Measurements from ENCODE around the gene SPAG6.
"Not testable (repeated sequence)": the region's sequence is repeated elsewhere in the genome, so short reads cannot be mapped to it uniquely, and the experiment has no call there.

SPAG6 gene

GRCh38 chr10:22343731-22344130, 1.6 kb upstream of the SPAG6 start:
- DNase-seq, result no peak

- DNase-seq, result no peak
Measured at GRCh38 chr10:22344249-22344648, 1.0 kb upstream of the SPAG6 start.

DNA sequence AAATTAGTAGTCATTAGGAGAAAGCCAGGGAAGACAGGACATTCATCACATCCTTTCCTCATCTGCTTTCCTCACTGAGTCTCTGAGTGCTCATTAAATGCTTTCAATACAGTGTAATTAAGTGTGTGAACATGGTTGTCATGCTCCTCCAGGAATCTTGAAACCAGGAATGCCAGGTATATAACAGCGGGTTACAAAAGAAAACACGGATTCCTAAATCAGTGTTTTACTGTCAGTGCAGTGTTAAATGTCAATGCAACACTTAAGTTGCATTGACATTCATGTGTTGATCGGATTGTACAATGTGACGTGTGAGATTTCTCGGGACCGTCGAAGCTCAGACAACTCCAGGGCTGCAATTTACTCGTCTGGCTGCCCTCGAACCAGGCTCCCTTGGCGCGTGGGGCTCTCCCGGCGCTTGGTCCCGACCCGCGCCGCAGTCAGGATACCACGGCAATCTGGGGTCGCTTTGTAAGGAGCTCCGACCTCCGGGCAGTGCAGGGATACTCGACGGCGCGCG, 455 bp upstream of the SPAG6 start:
- DNase-seq, result no peak

DNA sequence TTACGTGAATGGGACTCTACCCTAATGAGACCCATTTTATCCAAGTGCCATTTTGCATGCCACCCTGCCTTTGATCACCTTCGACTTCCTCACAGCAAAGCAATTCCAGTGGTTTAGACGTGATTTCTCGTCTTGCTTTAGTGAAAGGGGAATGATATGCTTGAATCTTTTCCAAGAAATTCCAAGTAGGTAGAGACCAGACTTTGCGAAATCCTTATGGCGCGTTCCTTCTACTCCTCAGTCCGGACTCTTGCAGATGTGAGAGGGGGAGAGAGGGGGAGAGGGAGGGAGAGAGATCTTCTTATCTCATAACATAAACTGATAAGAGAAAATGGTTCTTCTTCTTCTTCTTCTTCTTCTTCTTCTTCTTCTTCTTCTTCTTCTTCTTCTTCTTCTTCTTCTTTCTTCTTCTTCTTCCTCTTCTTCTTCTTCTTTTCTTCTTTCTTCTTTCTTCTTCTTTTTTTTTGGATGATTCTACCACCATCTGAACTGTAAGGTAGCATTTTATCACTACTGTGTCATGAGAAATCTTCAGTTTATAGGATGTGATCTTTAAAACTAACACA, 883 bp downstream of the SPAG6 start:
- DNase-seq, result no peak

GRCh38 chr10:22349755-22350154, 4.5 kb downstream of the SPAG6 start:
- no peak for DNase-seq

DNA sequence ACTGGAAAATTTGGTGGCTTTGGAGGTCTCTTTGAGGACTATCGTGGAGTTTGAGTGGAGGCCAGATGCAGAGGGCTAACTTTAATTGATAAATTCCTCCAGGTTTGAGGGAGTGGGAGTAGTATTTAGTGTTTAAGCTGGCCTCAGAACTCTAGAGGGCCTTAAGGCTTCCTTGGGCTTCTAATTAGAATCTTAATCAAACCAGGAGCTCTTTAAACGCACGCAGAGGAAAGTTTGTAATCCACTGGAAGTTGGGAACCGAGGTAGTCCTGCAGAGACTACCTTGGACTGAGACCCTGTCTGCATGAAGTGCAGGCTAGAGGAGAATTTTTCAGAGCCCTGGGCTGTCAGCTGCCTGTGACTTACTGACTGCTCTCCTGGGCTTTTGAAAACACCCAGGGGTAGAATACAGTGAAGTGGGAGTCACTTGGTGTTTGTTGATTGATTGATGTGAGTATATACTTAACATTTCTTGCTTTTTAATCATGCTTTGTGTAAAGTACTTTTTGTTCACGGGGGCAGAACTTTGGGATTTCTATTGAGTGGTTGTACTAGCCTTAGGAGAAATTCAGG, 5.9 kb downstream of the SPAG6 start:
- no peak for DNase-seq

DNA sequence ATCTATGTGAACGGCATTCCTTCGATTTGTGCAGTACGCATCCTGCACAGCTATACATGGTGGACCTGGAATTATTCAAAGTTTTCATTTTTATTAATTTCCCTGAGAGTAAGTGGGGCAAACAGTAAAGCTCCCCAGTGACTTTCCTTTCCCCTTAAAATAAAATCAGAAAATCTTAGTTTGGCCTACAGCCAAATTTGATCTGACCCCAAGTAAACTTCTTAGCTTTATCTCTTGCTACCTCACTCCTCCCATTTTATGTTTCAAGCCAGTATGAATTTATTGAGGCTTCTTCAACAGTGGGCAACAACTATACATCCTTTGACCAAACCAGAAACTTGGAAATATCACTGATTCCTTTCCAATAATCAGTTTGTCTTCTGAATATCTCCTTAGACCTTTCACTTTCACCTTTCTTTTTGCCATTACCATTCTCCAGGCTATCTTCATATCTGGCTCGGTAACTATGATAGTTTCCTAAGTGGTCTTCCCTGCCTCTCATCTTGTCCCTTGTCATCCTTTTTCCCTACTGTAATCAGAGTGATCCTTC, 11.1 kb downstream of the SPAG6 start:
- peak; percentile 45 for DNase-seq

- DNase-seq, result not testable (repeated sequence)
Measured at GRCh38 chr10:22357770-22358169, 12.5 kb downstream of the SPAG6 start.

- no peak for DNase-seq
Measured at GRCh38 chr10:22363305-22363704, 18.0 kb downstream of the SPAG6 start.

DNA sequence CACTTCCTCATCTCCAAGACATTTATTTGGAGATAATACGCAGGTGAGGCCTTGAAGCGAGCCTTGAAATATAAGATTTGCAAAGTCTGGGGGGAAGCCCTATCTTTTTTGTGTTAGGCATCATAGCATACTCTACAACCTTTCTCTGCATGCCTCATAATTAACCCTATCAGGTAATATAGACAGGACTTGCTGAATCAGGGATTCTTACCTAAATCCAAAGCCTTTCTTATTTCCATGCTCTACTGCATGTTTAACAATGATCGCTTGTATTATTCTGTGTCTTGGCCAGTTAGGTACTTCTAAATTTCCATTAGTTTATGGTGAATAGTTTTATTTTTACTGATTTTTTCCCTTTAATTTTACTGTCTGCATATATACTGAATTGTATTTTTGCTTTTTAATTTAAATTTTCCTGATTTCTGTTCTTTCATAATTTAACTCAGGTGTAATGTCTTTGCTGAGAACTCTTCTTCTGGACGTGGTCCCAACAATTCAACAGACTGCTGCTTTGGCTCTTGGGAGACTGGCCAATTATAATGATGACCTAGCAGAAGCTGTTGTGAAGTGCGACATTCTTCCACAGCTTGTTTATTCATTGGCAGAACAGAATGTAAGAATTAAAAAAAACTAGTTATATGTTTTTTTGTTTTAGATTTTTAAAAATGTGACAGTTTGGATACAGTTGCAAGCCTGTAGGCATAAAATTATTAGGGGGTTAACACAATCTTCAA, 19.3 kb downstream of the SPAG6 start:
- no peak for DNase-seq

GRCh38 chr10:22365233-22365632, 19.9 kb downstream of the SPAG6 start:
- DNase-seq, result peak; percentile 69

GRCh38 chr10:22365644-22366434, 20.5 kb downstream of the SPAG6 start:
- no peak for DNase-seq

DNA sequence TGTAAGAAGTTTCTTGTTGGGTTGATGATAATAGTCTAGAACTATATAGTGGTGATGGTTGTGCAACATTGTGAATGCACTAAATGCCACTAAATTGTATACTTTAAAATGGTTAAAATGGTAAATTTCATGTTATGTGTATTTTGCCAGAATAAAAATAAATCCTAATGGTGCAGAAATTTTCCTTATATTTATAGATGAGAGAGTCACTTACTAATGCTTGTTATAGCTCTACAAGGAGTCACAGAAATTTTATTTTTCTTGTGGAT, 21.1 kb downstream of the SPAG6 start:
- no peak for DNase-seq

- DNase-seq, result peak; percentile 55
Measured at GRCh38 chr10:22366771-22367170, 21.5 kb downstream of the SPAG6 start.

DNA sequence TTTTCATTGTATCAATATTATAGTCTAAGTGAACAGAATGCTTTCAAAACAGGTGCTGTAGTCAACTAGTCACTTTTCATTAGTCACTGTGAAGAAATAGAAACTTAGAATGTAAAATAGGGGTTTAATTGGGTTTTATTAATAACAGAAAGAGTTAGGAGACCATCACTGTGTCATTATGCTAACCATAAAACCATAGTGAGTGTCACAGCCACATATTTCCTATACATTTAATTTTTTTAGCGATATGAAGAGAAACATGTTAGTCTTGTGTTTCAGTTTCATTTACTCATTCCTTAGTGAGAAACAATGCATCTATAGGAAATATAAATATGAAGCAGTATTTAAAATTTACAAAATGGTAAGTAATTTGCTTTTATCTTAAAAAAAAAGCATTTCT, 22.2 kb downstream of the SPAG6 start:
- no peak for DNase-seq

DNA sequence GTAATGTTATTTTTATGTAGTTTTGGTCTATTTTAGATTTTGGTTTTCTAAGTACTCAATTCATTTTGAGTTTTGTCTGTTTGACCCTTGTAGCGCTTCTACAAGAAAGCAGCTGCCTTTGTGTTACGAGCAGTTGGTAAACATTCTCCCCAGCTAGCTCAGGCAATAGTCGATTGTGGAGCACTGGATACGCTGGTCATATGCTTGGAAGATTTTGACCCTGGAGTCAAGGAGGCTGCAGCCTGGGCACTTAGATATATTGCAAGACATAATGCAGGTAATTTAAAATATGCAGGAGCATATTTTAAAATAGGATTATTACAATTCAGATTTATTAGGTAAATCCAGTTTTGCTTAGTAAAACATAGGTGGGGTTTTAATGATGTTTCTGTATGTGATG, 23.1 kb downstream of the SPAG6 start:
- no peak for DNase-seq

DNA sequence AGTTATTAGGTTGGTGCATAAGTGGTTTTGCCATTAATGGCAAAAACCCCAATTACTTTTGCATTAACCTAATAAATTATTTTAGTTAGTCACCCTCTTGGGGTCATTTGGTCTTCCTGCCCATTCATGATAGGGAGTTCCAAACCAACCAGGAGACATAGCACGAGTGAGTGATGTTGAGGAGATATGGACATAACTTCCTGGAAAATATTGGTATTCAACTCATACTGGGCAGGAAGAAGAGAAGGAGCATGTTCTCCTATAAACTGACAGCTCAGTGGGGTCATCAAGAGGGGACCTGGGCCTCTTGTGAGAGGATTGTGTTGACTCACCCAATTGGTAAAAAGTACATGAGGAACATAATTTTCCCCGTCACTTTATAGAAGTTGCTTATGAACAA, 23.7 kb downstream of the SPAG6 start:
- DNase-seq, result no peak

GRCh38 chr10:22369434-22370072, 24.3 kb downstream of the SPAG6 start:
- peak; percentile 65 for DNase-seq

DNA sequence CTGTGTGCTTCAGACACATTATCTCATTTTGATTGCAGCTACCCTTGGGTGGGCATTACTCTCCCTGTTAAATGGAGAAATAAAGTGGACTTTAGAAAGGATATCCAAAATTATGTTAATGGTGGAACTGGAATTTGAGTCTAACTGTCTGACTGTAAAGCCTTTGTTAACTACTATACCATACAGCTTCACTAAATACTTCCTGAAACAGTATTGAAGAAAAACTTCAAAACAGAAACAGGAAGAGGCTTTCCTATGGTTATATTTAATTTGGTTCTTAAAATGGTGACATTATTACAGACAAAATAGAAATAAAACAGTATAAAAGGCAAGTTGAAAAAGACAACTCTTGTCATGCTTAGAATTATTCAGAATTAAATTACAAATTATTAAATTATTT, 25.0 kb downstream of the SPAG6 start:
- DNase-seq, result peak; percentile 61

DNA sequence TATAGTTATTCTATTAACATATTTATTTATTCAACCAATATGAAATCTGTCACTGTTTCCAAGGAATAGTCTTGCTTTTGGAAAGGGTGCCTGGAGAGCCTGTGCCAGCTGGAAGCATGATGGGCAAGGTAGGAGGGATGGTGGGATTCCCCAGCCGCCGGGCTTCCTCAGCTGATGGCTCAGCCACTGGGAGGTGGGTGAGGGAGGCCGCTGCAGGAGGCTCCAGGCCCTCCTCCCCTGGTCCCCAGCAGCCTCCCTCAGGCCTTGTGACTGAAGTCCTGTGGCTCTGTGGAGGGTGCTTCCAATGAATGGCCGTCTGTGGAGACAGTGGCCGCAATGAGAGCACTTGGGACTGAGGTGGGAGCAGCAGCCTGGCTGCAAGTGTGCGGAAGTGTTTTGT, 27.0 kb downstream of the SPAG6 start:
- no peak for DNase-seq

DNA sequence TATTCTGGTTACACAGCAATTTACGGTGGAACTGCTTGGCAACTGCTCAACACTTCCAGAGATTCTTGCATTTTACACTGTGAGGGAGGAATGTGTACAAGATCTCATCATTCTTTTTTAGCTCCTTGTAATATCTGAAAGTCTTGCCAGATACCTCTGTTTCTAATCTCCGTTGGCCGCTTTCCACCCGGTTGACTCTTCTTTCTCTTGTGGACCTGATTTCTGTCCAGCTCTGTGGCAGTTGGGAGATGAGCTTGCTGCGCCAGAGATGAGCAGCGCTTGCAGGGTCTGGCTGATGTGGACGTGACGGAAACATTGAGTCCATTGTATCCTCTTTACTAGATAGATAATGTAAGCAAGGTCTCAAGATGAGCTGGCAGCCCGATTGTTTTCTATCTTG, 27.6 kb downstream of the SPAG6 start:
- DNase-seq, result no peak

GRCh38 chr10:22374489-22375126, 29.3 kb downstream of the SPAG6 start:
- DNase-seq, result peak; percentile 69

- DNase-seq, result no peak
Measured at GRCh38 chr10:22379059-22379458, 33.8 kb downstream of the SPAG6 start.

Data from OCI-M1 (cell line).